VCaP (cell line): ENCODE results near the gene DCP1B.

ENCODE experiments used
- H3K27ac ChIP-seq: fragments of 450-650 bp; 2 replicates; pipeline ENCODE4 v1.5.1; 2017
- CTCF ChIP-seq: fragments of 450-650 bp; conservative IDR thresholded peaks from 2 replicates; pipeline ENCODE4 v1.5.1; 2017; ENCODE audit warnings: mild to moderate bottlenecking, moderate library complexity

The DCP1B gene

DNA sequence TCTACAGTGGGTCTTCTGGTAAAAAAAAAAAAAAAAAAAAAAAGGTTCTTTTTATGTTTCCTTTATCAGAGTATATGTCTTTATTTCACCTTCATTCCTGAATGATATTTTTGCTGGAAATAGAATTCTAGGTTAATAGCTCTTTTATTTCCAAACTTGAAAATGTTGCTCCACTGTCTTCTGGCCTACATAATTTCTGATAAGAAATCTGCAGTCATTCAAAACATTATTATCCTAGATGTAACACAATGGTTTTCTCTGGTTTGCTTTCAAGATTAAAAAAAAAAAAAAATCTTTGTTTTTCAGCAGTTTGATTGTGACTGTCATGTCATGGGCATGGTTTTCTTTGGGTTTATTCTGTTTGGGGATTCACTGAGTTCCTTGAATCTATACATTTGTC lies 19.5 kb downstream of the DCP1B start:
- TF ChIP-seq CTCF: no peak
- H3K27ac ChIP-seq: no peak overlapping the region

GRCh38 chr12:1980282-1980681 lies 24.0 kb downstream of the DCP1B start:
- no peak for TF ChIP-seq CTCF

DNA sequence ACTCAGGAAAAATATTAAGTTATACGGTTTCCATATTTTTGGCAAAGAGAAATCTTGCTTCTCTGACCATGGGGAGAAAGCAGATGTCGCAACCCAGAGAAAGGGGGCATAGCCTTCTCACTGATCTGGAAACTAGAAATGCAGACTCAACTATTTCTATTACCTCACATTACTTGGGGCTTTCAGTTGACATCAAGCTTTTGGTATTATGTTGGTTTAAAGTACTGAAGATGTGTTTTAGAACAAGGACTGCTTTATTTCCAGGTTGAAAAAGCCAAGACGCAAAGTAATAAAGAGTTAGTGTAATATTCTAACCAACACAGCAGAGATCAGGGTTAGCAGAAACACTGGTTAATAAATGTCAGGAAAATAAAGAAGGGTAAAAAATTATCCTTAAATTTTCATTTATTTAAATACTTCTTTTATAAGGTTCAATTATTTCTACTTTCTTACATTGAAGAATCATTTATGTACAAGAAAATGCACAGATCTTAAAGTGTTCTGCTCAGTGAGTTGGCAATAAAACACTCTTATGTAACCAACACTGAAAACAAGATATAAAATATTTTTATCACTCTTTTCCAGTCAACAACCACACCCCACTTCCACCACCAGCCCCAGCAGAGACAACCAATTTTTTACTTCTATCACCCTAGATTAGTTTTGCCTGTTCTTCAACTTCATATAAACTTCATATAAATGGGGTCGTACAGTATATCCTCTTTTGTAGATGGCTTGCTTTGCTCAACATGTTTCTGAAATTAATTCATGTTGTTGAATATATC lies 26.0 kb downstream of the DCP1B start:
- no peak for TF ChIP-seq CTCF
- no peak overlapping the region for H3K27ac ChIP-seq

More at GRCh38 chr12:1980282-1980681, 24.0 kb downstream of the DCP1B start:
- H3K27ac ChIP-seq: no peak overlapping the region

DNA sequence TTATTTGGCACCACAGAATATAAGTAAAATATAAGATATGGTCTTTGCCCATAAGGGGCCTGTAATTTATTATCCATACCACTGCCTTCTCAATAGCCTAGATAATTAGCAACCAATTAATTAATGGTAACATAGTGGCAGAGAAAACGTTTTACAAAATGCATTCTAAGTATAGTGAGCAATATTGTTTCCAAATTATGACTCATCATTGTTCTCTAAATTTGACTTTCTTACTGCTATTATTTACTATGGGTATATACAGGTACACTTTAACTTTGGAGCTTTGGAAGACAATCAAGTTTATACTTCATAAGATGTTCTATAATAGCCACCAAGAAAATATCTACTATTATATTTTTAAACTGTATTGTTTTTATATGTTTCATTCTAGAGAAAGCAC lies 26.7 kb downstream of the DCP1B start:
- no peak for TF ChIP-seq CTCF
- H3K27ac ChIP-seq: no peak overlapping the region

DNA sequence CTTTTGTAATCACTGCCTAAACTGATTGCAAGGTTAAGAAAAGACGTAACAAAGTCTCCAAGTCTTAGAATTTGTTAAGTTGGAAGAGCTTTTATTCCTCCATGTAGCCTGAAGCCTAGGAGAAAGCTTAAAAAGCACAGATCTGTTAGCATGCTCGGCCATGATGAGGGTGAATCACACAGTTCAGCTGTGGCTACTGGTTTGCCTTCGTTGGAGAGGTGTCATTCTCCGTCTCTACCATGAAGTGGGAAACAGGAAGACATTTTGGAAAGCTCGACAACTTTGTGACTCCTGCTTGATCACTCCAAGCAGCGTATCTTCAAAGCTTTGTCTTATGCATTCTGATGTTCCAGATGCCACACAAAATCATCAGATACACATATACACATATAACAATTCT lies 27.1 kb downstream of the DCP1B start:
- no peak overlapping the region for H3K27ac ChIP-seq
- TF ChIP-seq CTCF: no peak

DNA sequence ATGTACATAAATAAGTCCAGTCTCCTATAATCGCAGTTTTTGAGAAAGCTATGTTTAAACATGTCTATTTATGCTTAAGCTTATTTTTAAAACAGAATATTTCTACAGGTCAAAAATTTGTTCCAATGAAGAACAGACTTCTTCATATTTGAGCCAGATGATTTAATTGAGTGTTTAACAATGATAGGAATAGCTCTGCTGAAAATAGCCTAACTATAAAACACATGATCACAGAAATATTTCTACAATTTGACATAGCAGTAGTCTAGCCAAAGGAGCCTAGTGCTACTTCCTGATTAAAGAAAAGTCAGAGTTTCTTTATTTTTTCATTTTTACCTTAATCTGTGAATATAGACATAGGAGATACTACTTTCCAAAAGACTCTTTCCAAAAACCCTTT lies 29.4 kb downstream of the DCP1B start:
- TF ChIP-seq CTCF: no peak
- no peak overlapping the region for H3K27ac ChIP-seq

DNA sequence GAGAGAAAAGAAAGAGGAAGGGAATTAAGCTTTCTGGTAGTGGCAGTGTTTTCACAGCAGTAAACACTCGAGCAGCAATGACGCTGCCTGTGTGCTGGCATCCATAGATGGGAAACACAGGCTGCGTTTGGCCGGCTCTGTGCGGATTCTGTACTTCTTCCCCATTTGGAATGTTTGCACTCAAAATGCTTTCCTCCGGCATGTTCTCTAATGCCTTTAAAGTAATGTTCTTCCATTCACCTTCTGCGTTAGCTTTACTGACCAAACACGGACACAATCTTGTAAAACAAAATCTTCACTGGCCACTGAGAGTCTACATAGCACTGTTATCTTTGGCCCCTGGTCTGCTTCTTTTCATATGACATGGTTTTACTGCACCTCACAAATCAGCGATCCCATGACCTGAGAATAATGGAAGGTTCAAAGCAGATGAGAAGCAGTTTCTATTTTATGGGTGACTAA lies 31.4 kb downstream of the DCP1B start:
- TF ChIP-seq CTCF: no peak
- peak overlapping the region; percentile 69 for H3K27ac ChIP-seq
